ENCODE results near the gene TRIP4. TPM values are rescaled to one million over a fixed set of nuclear protein-coding genes. Genes with fewer than 3 reads are reported as not detected.
A peak's percentile ranks its signal among the peaks of the same experiment; 100 is the strongest.

TRIP4 gene
- total RNA-seq, 1 experiment from 2014 or later, result 18.3 TPM

DNA sequence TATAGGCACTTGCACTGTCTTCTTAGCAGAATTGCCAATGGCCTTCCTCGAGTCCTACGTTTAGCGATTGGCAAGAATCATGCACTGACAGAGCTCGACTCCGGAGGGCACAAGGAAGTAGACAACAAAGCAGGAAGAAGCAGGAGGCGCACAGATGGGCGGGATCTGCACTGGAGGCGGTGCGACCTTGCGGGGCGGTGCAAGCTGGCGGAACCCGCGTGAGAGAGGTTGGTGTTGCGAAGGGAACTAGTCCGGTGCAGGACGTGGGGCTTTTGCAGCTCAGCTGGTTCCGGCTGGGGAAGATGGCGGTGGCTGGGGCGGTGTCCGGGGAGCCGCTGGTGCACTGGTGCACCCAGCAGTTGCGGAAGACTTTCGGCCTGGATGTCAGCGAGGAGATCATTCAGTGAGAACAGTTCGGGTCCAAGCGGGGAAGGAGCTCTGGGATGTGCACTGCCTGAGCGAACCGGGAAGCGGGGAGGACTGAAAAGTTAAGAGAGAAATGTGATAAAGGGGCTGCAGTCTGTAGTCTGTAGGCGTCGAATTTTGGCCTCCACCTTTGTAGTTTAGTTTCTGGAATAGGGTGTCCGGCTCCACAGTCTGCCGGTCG lies at the start of gene TRIP4 (continued):
- TF ChIP-seq, protein P1, sequence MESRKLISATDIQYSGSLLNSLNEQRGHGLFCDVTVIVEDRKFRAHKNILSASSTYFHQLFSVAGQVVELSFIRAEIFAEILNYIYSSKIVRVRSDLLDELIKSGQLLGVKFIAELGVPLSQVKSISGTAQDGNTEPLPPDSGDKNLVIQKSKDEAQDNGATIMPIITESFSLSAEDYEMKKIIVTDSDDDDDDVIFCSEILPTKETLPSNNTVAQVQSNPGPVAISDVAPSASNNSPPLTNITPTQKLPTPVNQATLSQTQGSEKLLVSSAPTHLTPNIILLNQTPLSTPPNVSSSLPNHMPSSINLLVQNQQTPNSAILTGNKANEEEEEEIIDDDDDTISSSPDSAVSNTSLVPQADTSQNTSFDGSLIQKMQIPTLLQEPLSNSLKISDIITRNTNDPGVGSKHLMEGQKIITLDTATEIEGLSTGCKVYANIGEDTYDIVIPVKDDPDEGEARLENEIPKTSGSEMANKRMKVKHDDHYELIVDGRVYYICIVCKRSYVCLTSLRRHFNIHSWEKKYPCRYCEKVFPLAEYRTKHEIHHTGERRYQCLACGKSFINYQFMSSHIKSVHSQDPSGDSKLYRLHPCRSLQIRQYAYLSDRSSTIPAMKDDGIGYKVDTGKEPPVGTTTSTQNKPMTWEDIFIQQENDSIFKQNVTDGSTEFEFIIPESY (IDR thresholded peaks at IDR 0.05; ENCODE audit: extremely low read depth, insufficient replicate concordance, low read length), result peak; percentile 66
- TF ChIP-seq, protein P2, sequence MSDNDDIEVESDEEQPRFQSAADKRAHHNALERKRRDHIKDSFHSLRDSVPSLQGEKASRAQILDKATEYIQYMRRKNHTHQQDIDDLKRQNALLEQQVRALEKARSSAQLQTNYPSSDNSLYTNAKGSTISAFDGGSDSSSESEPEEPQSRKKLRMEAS (IDR thresholded peaks at IDR 0.05), result peak; percentile 95
- TF ChIP-seq POLR2AphosphoS5 (IDR thresholded peaks at IDR 0.05; ENCODE audit: low read depth, low read length), result peak; percentile 88

DNA sequence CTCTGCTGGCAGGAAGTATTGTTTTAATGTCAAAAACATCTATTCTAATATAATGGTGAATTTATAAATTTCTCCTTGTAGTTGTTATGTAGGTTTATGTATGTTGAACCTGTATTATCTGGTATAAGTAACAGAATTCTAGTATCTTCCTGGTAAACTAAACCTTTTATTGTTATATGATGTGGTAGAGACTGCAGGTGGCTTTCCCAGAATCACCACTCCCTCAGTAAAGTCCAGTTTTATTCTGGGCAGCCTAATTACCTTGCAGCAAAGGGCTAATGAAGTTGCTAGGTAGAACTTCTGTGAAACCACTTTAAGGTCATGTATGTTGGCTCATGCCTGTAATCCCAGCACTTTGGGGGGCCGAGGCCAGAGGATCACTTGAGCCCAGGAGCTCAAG lies 47.3 kb upstream of the TRIP4 start:
- ChIA-PET POLR2A (no interaction called here), CTCF (no interaction called here), RAD21 (ENCODE audit: low non-redundant PET in 1 of 2, low total read pairs in 2 of 2, uncharacterized antibody in 2 of 2, unreplicated experiment in 2 of 2) (no interaction called here)
- Histone ChIP-seq H3K9me3 (ENCODE audit: control insufficient read depth in 1 of 2, insufficient read depth in 1 of 2, low read depth in 1 of 2, low read length in 2 of 2) (no peaks in the 10 kb centered on the region), H3K9ac (ENCODE audit: low read length) (no peak overlapping the region), H3K36me3 (ENCODE audit: control insufficient read depth in 1 of 2, insufficient read depth in 2 of 2, low read length in 2 of 2) (0 out of 4 replicates have a peak, but pooled peaks cover 0 to 2% of the 10 kb centered on the region in 2 experiments), H3K9me2 (ENCODE audit: insufficient read depth) (no peaks in the 10 kb centered on the region), H3K27ac (ENCODE audit: low read depth, low read length) (no peak overlapping the region), H3K4me3 (replicated peaks in 1 of 2; ENCODE audit: low read depth in 1 of 2, low read length in 2 of 2) (no peak overlapping the region), H3K79me2 (ENCODE audit: insufficient read depth, low read length) (peaks cover 38% of the 10 kb centered on the region), H3K4me2 (ENCODE audit: low read length) (no peak overlapping the region), H3K27me3 (ENCODE audit: insufficient read depth, low read length) (no peaks in the 10 kb centered on the region), H3K4me1 (ENCODE audit: control insufficient read depth in 1 of 2, insufficient read depth in 2 of 2, low read length in 2 of 2) (no peaks in the 10 kb centered on the region), H4K20me1 (ENCODE audit: insufficient read depth) (peaks cover 8% of the 10 kb centered on the region; the same call in 1 of the 2 replicates), H2AFZ (ENCODE audit: low read depth, low read length, poor library complexity, severe bottlenecking) (no peak overlapping the region)
- intact Hi-C loops (cut with micrococcal nuclease), result no loop called here
- DNase-seq (ENCODE audit: low read depth, low spot score), result no peak
- ATAC-seq, result no peak
- BruUV-seq (replicated peaks), result no TSS peak
- TF ChIP-seq, protein P3, sequence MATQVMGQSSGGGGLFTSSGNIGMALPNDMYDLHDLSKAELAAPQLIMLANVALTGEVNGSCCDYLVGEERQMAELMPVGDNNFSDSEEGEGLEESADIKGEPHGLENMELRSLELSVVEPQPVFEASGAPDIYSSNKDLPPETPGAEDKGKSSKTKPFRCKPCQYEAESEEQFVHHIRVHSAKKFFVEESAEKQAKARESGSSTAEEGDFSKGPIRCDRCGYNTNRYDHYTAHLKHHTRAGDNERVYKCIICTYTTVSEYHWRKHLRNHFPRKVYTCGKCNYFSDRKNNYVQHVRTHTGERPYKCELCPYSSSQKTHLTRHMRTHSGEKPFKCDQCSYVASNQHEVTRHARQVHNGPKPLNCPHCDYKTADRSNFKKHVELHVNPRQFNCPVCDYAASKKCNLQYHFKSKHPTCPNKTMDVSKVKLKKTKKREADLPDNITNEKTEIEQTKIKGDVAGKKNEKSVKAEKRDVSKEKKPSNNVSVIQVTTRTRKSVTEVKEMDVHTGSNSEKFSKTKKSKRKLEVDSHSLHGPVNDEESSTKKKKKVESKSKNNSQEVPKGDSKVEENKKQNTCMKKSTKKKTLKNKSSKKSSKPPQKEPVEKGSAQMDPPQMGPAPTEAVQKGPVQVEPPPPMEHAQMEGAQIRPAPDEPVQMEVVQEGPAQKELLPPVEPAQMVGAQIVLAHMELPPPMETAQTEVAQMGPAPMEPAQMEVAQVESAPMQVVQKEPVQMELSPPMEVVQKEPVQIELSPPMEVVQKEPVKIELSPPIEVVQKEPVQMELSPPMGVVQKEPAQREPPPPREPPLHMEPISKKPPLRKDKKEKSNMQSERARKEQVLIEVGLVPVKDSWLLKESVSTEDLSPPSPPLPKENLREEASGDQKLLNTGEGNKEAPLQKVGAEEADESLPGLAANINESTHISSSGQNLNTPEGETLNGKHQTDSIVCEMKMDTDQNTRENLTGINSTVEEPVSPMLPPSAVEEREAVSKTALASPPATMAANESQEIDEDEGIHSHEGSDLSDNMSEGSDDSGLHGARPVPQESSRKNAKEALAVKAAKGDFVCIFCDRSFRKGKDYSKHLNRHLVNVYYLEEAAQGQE (IDR thresholded peaks at IDR 0.05; ENCODE audit: low read depth), result no peak
- TF ChIP-seq CBX3 (IDR thresholded peaks at IDR 0.05; ENCODE audit: low read depth) (no peak), RAD21 (IDR thresholded peaks at IDR 0.05; ENCODE audit: low read depth) (no peak), YY1 (IDR thresholded peaks at IDR 0.05; ENCODE audit: extremely low read depth, insufficient replicate concordance, low read depth, low read length) (no peak), EGR1 (IDR thresholded peaks at IDR 0.05; ENCODE audit: low read depth) (no peak), SRF (IDR thresholded peaks at IDR 0.05; ENCODE audit: low read depth) (no peak), SP1 (IDR thresholded peaks at IDR 0.05; ENCODE audit: low read depth) (no peak), EZH2phosphoT487 (IDR thresholded peaks at IDR 0.05; ENCODE audit: borderline replicate concordance) (no peak), JUND (IDR thresholded peaks at IDR 0.05) (no peak), TCF7L2 (IDR thresholded peaks at IDR 0.05; ENCODE audit: borderline replicate concordance, extremely low read depth, insufficient read depth, insufficient read length) (no peak)
- TF ChIP-seq, protein P4, sequence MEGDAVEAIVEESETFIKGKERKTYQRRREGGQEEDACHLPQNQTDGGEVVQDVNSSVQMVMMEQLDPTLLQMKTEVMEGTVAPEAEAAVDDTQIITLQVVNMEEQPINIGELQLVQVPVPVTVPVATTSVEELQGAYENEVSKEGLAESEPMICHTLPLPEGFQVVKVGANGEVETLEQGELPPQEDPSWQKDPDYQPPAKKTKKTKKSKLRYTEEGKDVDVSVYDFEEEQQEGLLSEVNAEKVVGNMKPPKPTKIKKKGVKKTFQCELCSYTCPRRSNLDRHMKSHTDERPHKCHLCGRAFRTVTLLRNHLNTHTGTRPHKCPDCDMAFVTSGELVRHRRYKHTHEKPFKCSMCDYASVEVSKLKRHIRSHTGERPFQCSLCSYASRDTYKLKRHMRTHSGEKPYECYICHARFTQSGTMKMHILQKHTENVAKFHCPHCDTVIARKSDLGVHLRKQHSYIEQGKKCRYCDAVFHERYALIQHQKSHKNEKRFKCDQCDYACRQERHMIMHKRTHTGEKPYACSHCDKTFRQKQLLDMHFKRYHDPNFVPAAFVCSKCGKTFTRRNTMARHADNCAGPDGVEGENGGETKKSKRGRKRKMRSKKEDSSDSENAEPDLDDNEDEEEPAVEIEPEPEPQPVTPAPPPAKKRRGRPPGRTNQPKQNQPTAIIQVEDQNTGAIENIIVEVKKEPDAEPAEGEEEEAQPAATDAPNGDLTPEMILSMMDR (IDR thresholded peaks at IDR 0.05 in 2 of 3, conservative IDR thresholded peaks at IDR 0.05 in 1 of 3; ENCODE audit: borderline replicate concordance in 1 of 3, insufficient read depth in 1 of 3, low read depth in 2 of 3, low read length in 2 of 3), result no peak
- TF ChIP-seq, protein P1 (IDR thresholded peaks at IDR 0.05; ENCODE audit: extremely low read depth, insufficient replicate concordance, low read length), result no peak

All from HCT116 (cell line).